H1 (cell line): ENCODE results near the gene ZDHHC11. TPM values are rescaled to one million over a fixed set of nuclear protein-coding genes. Genes with fewer than 3 reads are reported as not detected.
"Not testable (repeated sequence)": the region's sequence is repeated elsewhere in the genome, so short reads cannot be mapped to it uniquely, and the experiment has no call there.

Source experiments
- CTCF ChIA-PET: fragments of 300-600 bp; sonication (Branson Sonifier 250); formaldehyde crosslinking; loops from one replicate; lab custom pipeline; 2021; ENCODE audit not compliant: partially characterized antibody; lab: Charles Lee
- POLR2A ChIA-PET: fragments of 300-600 bp; sonication (Branson Sonifier 250); formaldehyde crosslinking; loops from one replicate; lab custom pipeline; 2021; ENCODE audit warnings: inconsistent platforms; ENCODE audit not compliant: partially characterized antibody; lab: Charles Lee
- DNase-seq, 2 experiments: peaks; one replicate each; pipeline versions ENCODE4 v3.0.0 to v3.0.0-alpha.2; 2010 to 2022; ENCODE audit warnings: low spot score in 2 of 2, low read depth in 1 of 2, mixed read lengths in 1 of 2
- FAIRE-seq: peaks from 2 replicates; lab custom pipeline; 2011; peaks lifted over from hg19 to GRCh38; lab: Jason Lieb, UNC
- H2AFZ ChIP-seq: 2 replicates; pipeline ENCODE4 v1.8.1; 2012; ENCODE audit warnings: low read length, inconsistent platforms
- H2AK5ac ChIP-seq: 2 replicates; pipeline ENCODE4 v1.6.1; 2013; ENCODE audit warnings: low read depth, low read length
- H2BK120ac ChIP-seq: replicated peaks from 2 replicates; pipeline ENCODE3; 2013; ENCODE audit warnings: low read depth, low read length, inconsistent platforms
- H2BK12ac ChIP-seq: 2 replicates; pipeline ENCODE4 v1.6.1; 2013; ENCODE audit warnings: low read depth, low read length
- H2BK15ac ChIP-seq: 2 replicates; pipeline ENCODE4 v1.6.1; 2013; ENCODE audit warnings: low read length
- H2BK20ac ChIP-seq: 2 replicates; pipeline ENCODE4 v1.6.1; 2013; ENCODE audit warnings: low read length
- H2BK5ac ChIP-seq: 2 replicates; pipeline ENCODE4 v1.6.1; 2013; ENCODE audit warnings: low read depth, low read length
- H3K14ac ChIP-seq: 2 replicates; pipeline ENCODE4 v1.6.1; 2013; ENCODE audit warnings: inconsistent platforms; ENCODE audit not compliant: insufficient read length
- H3K18ac ChIP-seq: 2 replicates; pipeline ENCODE4 v1.6.1; 2013; ENCODE audit warnings: low read length; ENCODE audit errors: extremely low read depth
- H3K23ac ChIP-seq: 2 replicates; pipeline ENCODE4 v1.6.1; 2013; ENCODE audit warnings: inconsistent platforms; ENCODE audit not compliant: insufficient read length
- H3K23me2 ChIP-seq: 2 replicates; pipeline ENCODE4 v1.6.1; 2013; ENCODE audit warnings: low read depth, low read length
- H3K27ac ChIP-seq: 2 replicates; pipeline ENCODE4 v1.6.1; 2011; ENCODE audit warnings: low read depth, low read length, inconsistent platforms
- H3K27me3 ChIP-seq, 4 experiments: replicated peaks in 1 of 4; 1 replicate in 1 of 4; 2 replicates in 3 of 4; pipeline versions ENCODE4 v1.6.1 to v1.8.1; 2011 to 2013; ENCODE audit warnings: low read length in 3 of 4, mild to moderate bottlenecking in 3 of 4, inconsistent platforms in 2 of 4, mixed read lengths in 2 of 4, moderate library complexity in 1 of 4; ENCODE audit not compliant: control insufficient read depth in 3 of 4, insufficient read depth in 3 of 4; ENCODE audit errors: extremely low read depth in 1 of 4
- H3K36me3 ChIP-seq, 4 experiments: 2 replicates each; pipeline versions ENCODE4 v1.6.1 to v1.8.1; 2011 to 2013; ENCODE audit warnings: mild to moderate bottlenecking in 4 of 4, low read length in 3 of 4, moderate library complexity in 2 of 4, control low read depth in 1 of 4, inconsistent platforms in 1 of 4; ENCODE audit not compliant: insufficient read depth in 4 of 4, control insufficient read depth in 2 of 4
- H3K4ac ChIP-seq: replicated peaks from 2 replicates; pipeline ENCODE3; 2013; ENCODE audit warnings: low read length, low read depth, mixed read lengths, inconsistent platforms; ENCODE audit not compliant: insufficient read length
- H3K4me1 ChIP-seq, 4 experiments: replicated peaks in 1 of 4; 1 replicate in 1 of 4; 2 replicates in 3 of 4; pipeline versions ENCODE4 v1.6.1 to v1.8.1; 2011 to 2013; ENCODE audit warnings: low read length in 3 of 4, inconsistent platforms in 2 of 4, mixed read lengths in 1 of 4; ENCODE audit not compliant: insufficient read depth in 4 of 4, control insufficient read depth in 3 of 4
- H3K4me2 ChIP-seq, 2 experiments: 2 replicates each; pipeline versions ENCODE4 v1.6.1 to v1.8.1; 2011 to 2013; ENCODE audit warnings: low read depth in 2 of 2, low read length in 2 of 2, control low read depth in 1 of 2, inconsistent platforms in 1 of 2, mild to moderate bottlenecking in 1 of 2; ENCODE audit not compliant: insufficient read depth in 1 of 2
- H3K4me3 ChIP-seq, 4 experiments: fragments of 200-600, 300-600 bp in 1 of 4; sonication (generic), shearing (Covaris generic), sonication (Bioruptor Twin) in 1 of 4; 2 replicates each; pipeline versions ENCODE4 v1.5.1 to v1.8.1; 2011 to 2016; ENCODE audit warnings: low read length in 4 of 4, low read depth in 3 of 4, control low read depth in 2 of 4, inconsistent platforms in 2 of 4, mild to moderate bottlenecking in 2 of 4, mixed read lengths in 1 of 4, moderate library complexity in 1 of 4; ENCODE audit not compliant: insufficient read depth in 2 of 4; ENCODE audit errors: extremely low read depth in 1 of 4
- H3K56ac ChIP-seq: replicated peaks from 2 replicates; pipeline ENCODE3; 2013; ENCODE audit warnings: low read depth, mild to moderate bottlenecking, mixed read lengths, low read length, inconsistent platforms; ENCODE audit not compliant: insufficient read length
- H3K79me1 ChIP-seq: 2 replicates; pipeline ENCODE4 v1.6.1; 2013; ENCODE audit warnings: low read depth, low read length, control low read depth
- H3K79me2 ChIP-seq, 2 experiments: 2 replicates each; pipeline versions ENCODE4 v1.6.1 to v1.8.1; 2012 to 2013; ENCODE audit warnings: low read length in 2 of 2, mild to moderate bottlenecking in 2 of 2, inconsistent platforms in 1 of 2; ENCODE audit not compliant: insufficient read depth in 2 of 2, control insufficient read depth in 1 of 2
- H3K9ac ChIP-seq, 4 experiments: replicated peaks in 1 of 4; 1 replicate in 1 of 4; 2 replicates in 3 of 4; pipeline versions ENCODE4 v1.6.1 to v1.8.1; 2011 to 2013; ENCODE audit warnings: low read depth in 3 of 4, low read length in 3 of 4, control low read depth in 2 of 4, mild to moderate bottlenecking in 2 of 4, moderate library complexity in 2 of 4, inconsistent platforms in 1 of 4; ENCODE audit errors: extremely low read depth in 1 of 4
- H3K9me3 ChIP-seq, 2 experiments: 2 replicates each; pipeline versions ENCODE4 v1.6.1 to v1.8.1; 2012 to 2013; ENCODE audit warnings: mild to moderate bottlenecking in 2 of 2, moderate library complexity in 2 of 2, control low read depth in 1 of 2, inconsistent platforms in 1 of 2, low read depth in 1 of 2, low read length in 1 of 2, mixed read lengths in 1 of 2; ENCODE audit not compliant: insufficient read depth in 2 of 2
- H4K20me1 ChIP-seq, 2 experiments: replicated peaks in 1 of 2; 2 replicates each; pipeline versions ENCODE3 to v1.8.1; 2011 to 2013; ENCODE audit warnings: inconsistent platforms in 2 of 2, low read length in 2 of 2, mild to moderate bottlenecking in 1 of 2; ENCODE audit not compliant: insufficient read depth in 2 of 2, control insufficient read depth in 1 of 2
- H4K5ac ChIP-seq: 2 replicates; pipeline ENCODE4 v1.6.1; 2013; ENCODE audit warnings: low read length, low read depth, mixed read lengths, inconsistent platforms; ENCODE audit not compliant: insufficient read length
- H4K8ac ChIP-seq: 2 replicates; pipeline ENCODE4 v1.8.0; 2013; ENCODE audit warnings: mild to moderate bottlenecking, moderate library complexity, low read length, inconsistent platforms; ENCODE audit not compliant: insufficient read depth; ENCODE audit errors: extremely low read depth
- H4K91ac ChIP-seq: replicated peaks from 2 replicates; pipeline ENCODE3; 2013; ENCODE audit warnings: low read length, mixed read lengths, inconsistent platforms; ENCODE audit not compliant: insufficient read length
- RAD21 ChIP-seq, 2 experiments: IDR thresholded peaks in 1 of 2; conservative IDR thresholded peaks in 1 of 2; 2 replicates each; pipeline ENCODE4 v1.6.1; 2011; ENCODE audit warnings: low read depth in 2 of 2, low read length in 2 of 2, improper control_type of control experiment in 1 of 2, inconsistent platforms in 1 of 2, mild to moderate bottlenecking in 1 of 2, moderate library complexity in 1 of 2
- WGBS, 2 experiments: shearing (Covaris generic) in 1 of 2; methylation state at CpG; one replicate each; pipeline versions ENCODE4 v1.1.6 to v1.1.7; 2013 to 2015; ENCODE audit warnings: low lambda C conversion rate in 2 of 2, mixed read lengths in 2 of 2, inconsistent platforms in 1 of 2, low coverage in 1 of 2, missing lambda C conversion rate in 1 of 2; ENCODE audit not compliant: insufficient replicate concordance in 2 of 2, insufficient coverage in 1 of 2, insufficient read length in 1 of 2; ENCODE audit errors: extremely low coverage in 1 of 2, missing lambda C conversion rate in 1 of 2; 5-methylcytosine and 5-hydroxymethylcytosine counted together
- polyA plus RNA-seq, 7 experiments: library from polyadenylated mRNA; depleted of rRNA in 3 of 7; stranded (reverse) in 5 of 7; unstranded in 2 of 7; fragments of >200 nt in 5 of 7; fragments of 200-250 nt in 2 of 7; gene quantifications; 1 replicate in 5 of 7; 2 replicates in 1 of 7; 4 replicates in 1 of 7; pipeline versions ENCODE4 v1.2.1 to v1.2.3, GENCODE V29; 2011 to 2013; ENCODE audit warnings: missing spikeins in 2 of 7, mixed read lengths in 2 of 7
- total RNA-seq: library from RNA; stranded (reverse); fragmentation: NEBNext Ultra II Directional; extraction: Animal tissue kit (Norgen Biotek cat#: 25700); gene quantifications from 2 replicates; pipeline ENCODE4 v1.2.1, GENCODE V29; 2021
- TF ChIP-seq, protein P1 (sequence below), 3 experiments: IDR thresholded peaks; 1 replicate in 2 of 3; 2 replicates in 1 of 3; pipeline versions ENCODE4 v1.5.1 to v1.6.1; 2011; ENCODE audit warnings: low read length in 3 of 3, mild to moderate bottlenecking in 3 of 3, inconsistent platforms in 2 of 3, low read depth in 1 of 3, moderate library complexity in 1 of 3; ENCODE audit not compliant: insufficient read depth in 1 of 3; ENCODE audit errors: control extremely low read depth in 1 of 3

ZDHHC11 gene
- total and polyA plus RNA-seq, 2 of the 8 experiments (the other 6 are each of a cell fraction or from before 2014, with no cell fraction given), result 4.7 to 16.6 TPM

DNA sequence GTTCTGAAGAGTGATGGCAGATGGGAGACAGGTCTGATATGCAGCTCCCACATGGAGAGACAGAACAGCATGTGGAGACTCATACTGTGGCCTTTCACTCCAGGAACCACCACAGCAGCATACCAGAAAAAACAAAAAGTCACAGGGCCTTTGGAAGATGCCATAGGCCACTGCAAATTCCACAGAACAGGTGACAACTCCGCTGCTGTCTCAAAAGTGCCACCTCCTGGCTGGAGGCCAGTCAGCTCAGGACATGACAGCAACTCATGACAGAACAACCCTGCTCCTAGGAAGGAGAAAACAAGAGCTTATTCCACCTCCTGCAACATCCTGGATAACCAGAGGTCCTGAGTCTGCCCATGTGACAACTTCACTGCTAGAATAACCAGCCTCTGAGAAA, 25.2 kb downstream of the ZDHHC11 start:
- H3K79me1 ChIP-seq, H3K27ac ChIP-seq, POLR2A ChIA-PET, H3K4me3 ChIP-seq, H3K4me1 ChIP-seq, H3K9me3 ChIP-seq, H4K5ac ChIP-seq, CTCF ChIA-PET, H3K27me3 ChIP-seq, H4K20me1 ChIP-seq, H3K9ac ChIP-seq, H4K91ac ChIP-seq, H3K4me2 ChIP-seq, H3K56ac ChIP-seq, H2BK120ac ChIP-seq, H3K23ac ChIP-seq, H3K14ac ChIP-seq, H2BK12ac ChIP-seq, H2BK15ac ChIP-seq, H3K18ac ChIP-seq, H3K4ac ChIP-seq, H3K23me2 ChIP-seq, H2AK5ac ChIP-seq, H3K79me2 ChIP-seq, H3K36me3 ChIP-seq, H2AFZ ChIP-seq, DNase-seq, H2BK5ac ChIP-seq, H4K8ac ChIP-seq, H2BK20ac ChIP-seq: not testable (repeated sequence)
- TF ChIP-seq RAD21 (IDR thresholded peaks at IDR 0.05 in 1 of 2, conservative IDR thresholded peaks at IDR 0.05 in 1 of 2; ENCODE audit: low read depth in 2 of 2, low read length in 2 of 2), result peak; percentile 16 to 40; a peak in 3 of 4 replicates
- TF ChIP-seq, protein P1, sequence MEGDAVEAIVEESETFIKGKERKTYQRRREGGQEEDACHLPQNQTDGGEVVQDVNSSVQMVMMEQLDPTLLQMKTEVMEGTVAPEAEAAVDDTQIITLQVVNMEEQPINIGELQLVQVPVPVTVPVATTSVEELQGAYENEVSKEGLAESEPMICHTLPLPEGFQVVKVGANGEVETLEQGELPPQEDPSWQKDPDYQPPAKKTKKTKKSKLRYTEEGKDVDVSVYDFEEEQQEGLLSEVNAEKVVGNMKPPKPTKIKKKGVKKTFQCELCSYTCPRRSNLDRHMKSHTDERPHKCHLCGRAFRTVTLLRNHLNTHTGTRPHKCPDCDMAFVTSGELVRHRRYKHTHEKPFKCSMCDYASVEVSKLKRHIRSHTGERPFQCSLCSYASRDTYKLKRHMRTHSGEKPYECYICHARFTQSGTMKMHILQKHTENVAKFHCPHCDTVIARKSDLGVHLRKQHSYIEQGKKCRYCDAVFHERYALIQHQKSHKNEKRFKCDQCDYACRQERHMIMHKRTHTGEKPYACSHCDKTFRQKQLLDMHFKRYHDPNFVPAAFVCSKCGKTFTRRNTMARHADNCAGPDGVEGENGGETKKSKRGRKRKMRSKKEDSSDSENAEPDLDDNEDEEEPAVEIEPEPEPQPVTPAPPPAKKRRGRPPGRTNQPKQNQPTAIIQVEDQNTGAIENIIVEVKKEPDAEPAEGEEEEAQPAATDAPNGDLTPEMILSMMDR (IDR thresholded peaks at IDR 0.05; ENCODE audit: control extremely low read depth in 1 of 3, insufficient read depth in 1 of 3, low read depth in 1 of 3, low read length in 3 of 3), result peak in 2 of 3 experiments; percentile 7 to 31; a peak in 1 of 4 replicates
- 50% methylated on average over 1 of the region's 1 CpG; no CpG with 5 or more reads in 1 of the 2 experiments for WGBS, 2 experiments
- FAIRE-seq, result peak; percentile 86
